ENCODE data around the gene TCF4.
A peak's percentile ranks its signal among the peaks of the same experiment; 100 is the strongest.

TCF4 gene

GRCh38 chr18:55334875-55335274 is 253.1 kb downstream of the TCF4 start:
- no peak overlapping the region for H3K4me3 ChIP-seq (ENCODE audit: low read length)
- peaks cover 50% of the 10 kb centered on the region for H3K79me2 ChIP-seq (ENCODE audit: control insufficient read depth, low read length)
- TF ChIP-seq EZH2phosphoT487 (IDR thresholded peaks at IDR 0.05; ENCODE audit: borderline replicate concordance, low read length) (no peak), CTCF (IDR thresholded peaks at IDR 0.05; ENCODE audit: low read depth, low read length, poor library complexity, severe bottlenecking) (no peak)
- peaks cover 57% of the 10 kb centered on the region for H3K4me1 ChIP-seq (ENCODE audit: control insufficient read depth, low read length)
- H3K27me3 ChIP-seq (ENCODE audit: control insufficient read depth, low read length), result no peaks in the 10 kb centered on the region
- H3K4me2 ChIP-seq (ENCODE audit: low read length), result no peak overlapping the region
- H3K36me3 ChIP-seq (ENCODE audit: control insufficient read depth, low read length), result peaks cover 48% of the 10 kb centered on the region
- H3F3A ChIP-seq (ENCODE audit: control insufficient read depth, insufficient read depth), result peaks cover 9% of the 10 kb centered on the region
- H3K9me2 ChIP-seq (replicated peaks; ENCODE audit: control insufficient read depth, low read length), result no peaks in the 10 kb centered on the region
- no peak overlapping the region for H3K27ac ChIP-seq (ENCODE audit: low read depth, low read length)
- no peaks in the 10 kb centered on the region for H4K20me1 ChIP-seq (ENCODE audit: control insufficient read depth, insufficient read depth, low read depth, low read length)
- H3K9me3 ChIP-seq (ENCODE audit: control insufficient read depth, insufficient read depth, low read length), result no peaks in the 10 kb centered on the region

GRCh38 chr18:55331301-55331700 is 256.7 kb downstream of the TCF4 start:
- H3K9me3 ChIP-seq (ENCODE audit: control insufficient read depth, insufficient read depth, low read length), result no peaks in the 10 kb centered on the region
- H3K9me2 ChIP-seq (replicated peaks; ENCODE audit: control insufficient read depth, low read length), result no peaks in the 10 kb centered on the region
- no peak overlapping the region for H3K27ac ChIP-seq (ENCODE audit: low read depth, low read length)
- no peak overlapping the region for H3K4me2 ChIP-seq (ENCODE audit: low read length)
- no peaks in the 10 kb centered on the region for H4K20me1 ChIP-seq (ENCODE audit: control insufficient read depth, insufficient read depth, low read depth, low read length)
- no peak for TF ChIP-seq EZH2phosphoT487 (IDR thresholded peaks at IDR 0.05; ENCODE audit: borderline replicate concordance, low read length)
- no peak for TF ChIP-seq CTCF (IDR thresholded peaks at IDR 0.05; ENCODE audit: low read depth, low read length, poor library complexity, severe bottlenecking)
- H3K27me3 ChIP-seq (ENCODE audit: control insufficient read depth, low read length), result no peaks in the 10 kb centered on the region
- peaks cover 13% of the 10 kb centered on the region for H3F3A ChIP-seq (ENCODE audit: control insufficient read depth, insufficient read depth)
- peaks cover 19% of the 10 kb centered on the region for H3K36me3 ChIP-seq (ENCODE audit: control insufficient read depth, low read length)
- peaks cover 57% of the 10 kb centered on the region for H3K79me2 ChIP-seq (ENCODE audit: control insufficient read depth, low read length)
- peaks cover 69% of the 10 kb centered on the region for H3K4me1 ChIP-seq (ENCODE audit: control insufficient read depth, low read length)
- no peak overlapping the region for H3K4me3 ChIP-seq (ENCODE audit: low read length)

- H3K9me2 ChIP-seq (replicated peaks; ENCODE audit: control insufficient read depth, low read length), result no peaks in the 10 kb centered on the region
- peaks cover 18% of the 10 kb centered on the region for H3K36me3 ChIP-seq (ENCODE audit: control insufficient read depth, low read length)
- no peak for TF ChIP-seq CTCF (IDR thresholded peaks at IDR 0.05; ENCODE audit: low read depth, low read length, poor library complexity, severe bottlenecking)
- TF ChIP-seq EZH2phosphoT487 (IDR thresholded peaks at IDR 0.05; ENCODE audit: borderline replicate concordance, low read length), result no peak
- H3K27me3 ChIP-seq (ENCODE audit: control insufficient read depth, low read length), result no peaks in the 10 kb centered on the region
- peaks cover 93% of the 10 kb centered on the region for H3K4me1 ChIP-seq (ENCODE audit: control insufficient read depth, low read length)
- peaks cover 73% of the 10 kb centered on the region for H3K79me2 ChIP-seq (ENCODE audit: control insufficient read depth, low read length)
- no peak overlapping the region for H3K27ac ChIP-seq (ENCODE audit: low read depth, low read length)
- H3K4me3 ChIP-seq (ENCODE audit: low read length), result peak overlapping the region; percentile 8
- no peaks in the 10 kb centered on the region for H4K20me1 ChIP-seq (ENCODE audit: control insufficient read depth, insufficient read depth, low read depth, low read length)
- H3K9me3 ChIP-seq (ENCODE audit: control insufficient read depth, insufficient read depth, low read length), result no peaks in the 10 kb centered on the region
- H3F3A ChIP-seq (ENCODE audit: control insufficient read depth, insufficient read depth), result peaks cover 26% of the 10 kb centered on the region
- H3K4me2 ChIP-seq (ENCODE audit: low read length), result peak overlapping the region; percentile 33
Measured at GRCh38 chr18:55328301-55328700, 259.7 kb downstream of the TCF4 start.

Measured in DOHH2 (cell line).